ENCODE data around the gene SIM2. TPM values are rescaled to one million over a fixed set of nuclear protein-coding genes. Genes with fewer than 3 reads are reported as not detected.

Gene SIM2
- total RNA-seq, 1 donor from 2014 or later: not detected

DNA sequence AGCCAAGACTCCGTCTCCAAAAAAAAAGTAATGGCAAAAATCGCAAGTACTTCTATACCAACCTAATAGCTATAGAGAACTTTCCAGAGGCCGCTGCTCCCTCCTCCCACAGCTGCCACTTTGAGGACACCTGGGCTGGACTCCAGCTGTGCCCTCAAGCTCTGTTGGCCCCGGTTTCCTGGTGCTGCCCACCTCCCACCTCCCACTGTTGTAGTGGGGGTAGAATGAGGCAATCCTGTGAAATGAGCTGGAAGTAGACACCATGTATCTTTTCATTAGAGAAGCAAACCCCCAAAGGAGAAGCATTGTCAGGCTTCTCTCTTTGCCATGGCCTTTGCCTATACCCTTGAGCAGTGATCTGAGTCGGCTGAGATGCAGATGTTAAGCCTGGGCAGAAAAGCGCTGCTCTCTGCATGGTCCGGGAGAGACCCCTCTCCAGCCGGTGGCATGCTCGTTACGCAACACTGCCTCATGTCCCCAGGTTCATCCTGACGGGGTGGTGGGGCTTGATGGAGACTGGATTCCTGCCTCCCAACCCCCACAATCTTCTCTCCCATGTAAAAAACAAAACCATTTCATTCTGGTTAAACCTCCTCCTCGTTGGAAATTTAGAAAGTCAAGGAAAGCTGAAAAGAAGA, 39.7 kb downstream of the SIM2 start:
- Mint-ChIP-seq H3K36me3 (ENCODE audit: low read depth) (no peaks in the 10 kb centered on the region), H3K4me3 (no peak overlapping the region), H3K27me3 (peaks cover 20% of the 10 kb centered on the region), H3K4me1 (no peaks in the 10 kb centered on the region), H3K9me3 (no peaks in the 10 kb centered on the region), H3K27ac (no peak overlapping the region)
- TF ChIP-seq, protein P1, sequence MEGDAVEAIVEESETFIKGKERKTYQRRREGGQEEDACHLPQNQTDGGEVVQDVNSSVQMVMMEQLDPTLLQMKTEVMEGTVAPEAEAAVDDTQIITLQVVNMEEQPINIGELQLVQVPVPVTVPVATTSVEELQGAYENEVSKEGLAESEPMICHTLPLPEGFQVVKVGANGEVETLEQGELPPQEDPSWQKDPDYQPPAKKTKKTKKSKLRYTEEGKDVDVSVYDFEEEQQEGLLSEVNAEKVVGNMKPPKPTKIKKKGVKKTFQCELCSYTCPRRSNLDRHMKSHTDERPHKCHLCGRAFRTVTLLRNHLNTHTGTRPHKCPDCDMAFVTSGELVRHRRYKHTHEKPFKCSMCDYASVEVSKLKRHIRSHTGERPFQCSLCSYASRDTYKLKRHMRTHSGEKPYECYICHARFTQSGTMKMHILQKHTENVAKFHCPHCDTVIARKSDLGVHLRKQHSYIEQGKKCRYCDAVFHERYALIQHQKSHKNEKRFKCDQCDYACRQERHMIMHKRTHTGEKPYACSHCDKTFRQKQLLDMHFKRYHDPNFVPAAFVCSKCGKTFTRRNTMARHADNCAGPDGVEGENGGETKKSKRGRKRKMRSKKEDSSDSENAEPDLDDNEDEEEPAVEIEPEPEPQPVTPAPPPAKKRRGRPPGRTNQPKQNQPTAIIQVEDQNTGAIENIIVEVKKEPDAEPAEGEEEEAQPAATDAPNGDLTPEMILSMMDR (IDR thresholded peaks at IDR 0.05): no peak
- DNase-seq: no peak
- ATAC-seq (ENCODE audit: low read depth): no peak
- CTCF ChIA-PET: no interaction called here
- intact Hi-C loops (cut with micrococcal nuclease): no loop called here
- POLR2A ChIA-PET: no interaction called here

GRCh38 chr21:36741506-36741905, 42.6 kb downstream of the SIM2 start:
- peaks cover 35% of the 10 kb centered on the region for H3K27me3 Mint-ChIP-seq
- TF ChIP-seq, protein P1 (IDR thresholded peaks at IDR 0.05): no peak

DNA sequence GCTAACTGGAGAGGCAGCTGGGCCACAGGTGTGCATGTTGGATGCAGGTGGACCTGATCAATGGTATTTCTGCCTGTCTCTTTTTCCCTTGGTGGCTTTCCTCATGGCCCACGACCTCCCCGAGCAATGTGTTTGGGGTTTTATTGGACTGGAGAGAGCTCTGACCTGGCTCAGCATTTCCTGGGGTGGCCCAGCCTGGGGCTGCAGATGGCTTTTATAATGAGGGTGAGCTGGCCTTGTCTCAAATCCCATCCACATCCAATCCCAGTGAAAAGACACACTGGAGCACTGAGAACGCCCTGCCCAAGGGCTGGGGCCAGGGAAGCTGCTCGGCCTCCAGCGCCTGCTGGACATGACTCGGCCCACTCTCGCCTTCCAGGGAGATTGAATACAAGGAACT, 44.1 kb downstream of the SIM2 start:
- H3K27me3 Mint-ChIP-seq: peaks cover 40% of the 10 kb centered on the region
- peaks cover 9% of the 10 kb centered on the region for H3K4me1 Mint-ChIP-seq
- no peak for DNase-seq
- ATAC-seq (ENCODE audit: low read depth): no peak
- ChIA-PET POLR2A (no interaction called here), CTCF (no interaction called here)
- TF ChIP-seq, protein P1 (IDR thresholded peaks at IDR 0.05): no peak
- H3K36me3 Mint-ChIP-seq (ENCODE audit: low read depth): no peaks in the 10 kb centered on the region
- H3K9me3 Mint-ChIP-seq: no peaks in the 10 kb centered on the region
- no peak overlapping the region for H3K27ac Mint-ChIP-seq
- H3K4me3 Mint-ChIP-seq: no peak overlapping the region
- intact Hi-C loops (cut with micrococcal nuclease): no loop called here

More at GRCh38 chr21:36741506-36741905, 42.6 kb downstream of the SIM2 start:
- DNase-seq (no peak), ATAC-seq (ENCODE audit: low read depth) (no peak)
- ChIA-PET POLR2A (no interaction called here), CTCF (no interaction called here)
- H3K27ac Mint-ChIP-seq: no peak overlapping the region
- peaks cover 1% of the 10 kb centered on the region for H3K4me1 Mint-ChIP-seq
- H3K36me3 Mint-ChIP-seq (ENCODE audit: low read depth): no peaks in the 10 kb centered on the region
- no peak overlapping the region for H3K4me3 Mint-ChIP-seq
- H3K9me3 Mint-ChIP-seq: no peaks in the 10 kb centered on the region
- intact Hi-C loops (cut with micrococcal nuclease): no loop called here

- Mint-ChIP-seq H3K27me3 (peaks cover 43% of the 10 kb centered on the region), H3K4me3 (no peak overlapping the region), H3K36me3 (ENCODE audit: low read depth) (no peaks in the 10 kb centered on the region), H3K9me3 (no peaks in the 10 kb centered on the region), H3K27ac (no peak overlapping the region), H3K4me1 (peaks cover 12% of the 10 kb centered on the region)
- ATAC-seq (ENCODE audit: low read depth) (no peak), DNase-seq (no peak)
- CTCF ChIA-PET: no interaction called here
- TF ChIP-seq, protein P1 (IDR thresholded peaks at IDR 0.05): no peak
- POLR2A ChIA-PET: no interaction called here
- intact Hi-C loops (cut with micrococcal nuclease): no loop called here
Measured at GRCh38 chr21:36743446-36743845, 44.5 kb downstream of the SIM2 start.

DNA sequence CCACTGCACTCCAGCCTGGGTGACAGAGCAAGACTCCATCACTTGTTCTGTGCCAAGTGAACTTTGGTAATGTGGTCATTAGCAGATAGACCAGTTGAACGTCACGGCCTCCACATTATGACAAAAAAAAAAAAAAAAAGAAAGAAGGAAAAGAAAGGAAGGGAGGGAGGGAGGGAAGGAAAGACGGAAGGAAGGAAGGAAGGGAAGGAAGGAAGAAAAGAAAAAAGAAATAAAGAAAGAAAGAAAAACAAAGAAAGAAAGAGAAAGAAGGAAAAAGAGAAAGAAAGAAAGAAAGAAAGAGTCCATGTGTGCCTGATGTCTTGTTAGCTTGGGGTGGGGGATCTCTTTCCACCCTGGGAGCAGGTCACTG, 45.3 kb downstream of the SIM2 start:
- H3K4me3 Mint-ChIP-seq: no peak overlapping the region
- TF ChIP-seq, protein P1 (IDR thresholded peaks at IDR 0.05): no peak
- DNase-seq (no peak), ATAC-seq (ENCODE audit: low read depth) (no peak)
- H3K4me1 Mint-ChIP-seq: peaks cover 17% of the 10 kb centered on the region
- intact Hi-C loops (cut with micrococcal nuclease): no loop called here
- H3K36me3 Mint-ChIP-seq (ENCODE audit: low read depth): no peaks in the 10 kb centered on the region
- peaks cover 45% of the 10 kb centered on the region for H3K27me3 Mint-ChIP-seq
- no peaks in the 10 kb centered on the region for H3K9me3 Mint-ChIP-seq
- POLR2A ChIA-PET: no interaction called here
- CTCF ChIA-PET: no interaction called here
- H3K27ac Mint-ChIP-seq: no peak overlapping the region
